Eye (tissue), 1 donor: ENCODE measurements around the gene CA14.
"Not testable (repeated sequence)": the region's sequence is repeated elsewhere in the genome, so short reads cannot be mapped to it uniquely, and the experiment has no call there.

ENCODE experiments used
- DNase-seq: peaks from one replicate; pipeline ENCODE4 v3.0.0-alpha.2; 2015

Gene CA14

GRCh38 chr1:150257624-150258585, at the start of gene CA14:
Gene CA14, plus strand, starts transcription at chr1:150257774. Its CDS starts 355 bp downstream, at chr1:150258129.
- peak; percentile 78 for DNase-seq

- not testable (repeated sequence) for DNase-seq
These were observed 49.1 kb upstream of the CA14 start for GRCh38 chr1:150208460-150208859.

GRCh38 chr1:150210091-150210490, 47.5 kb upstream of the CA14 start:
- DNase-seq: no peak

GRCh38 chr1:150210706-150211105, 46.9 kb upstream of the CA14 start:
- no peak for DNase-seq

GRCh38 chr1:150212070-150212469, 45.5 kb upstream of the CA14 start:
- DNase-seq: no peak

GRCh38 chr1:150213170-150214098, 44.1 kb upstream of the CA14 start:
- peak; percentile 97 for DNase-seq

GRCh38 chr1:150214099-150214756, 43.3 kb upstream of the CA14 start:
- not testable (repeated sequence) for DNase-seq

- not testable (repeated sequence) for DNase-seq
These were observed 41.7 kb upstream of the CA14 start for GRCh38 chr1:150215855-150216254.

- peak; percentile 43 for DNase-seq
These were observed 36.0 kb upstream of the CA14 start for GRCh38 chr1:150221552-150221951.

- DNase-seq: no peak
These were observed 32.6 kb upstream of the CA14 start for GRCh38 chr1:150224983-150225382.

GRCh38 chr1:150225546-150225945, 32.0 kb upstream of the CA14 start:
- DNase-seq: no peak

GRCh38 chr1:150226486-150226885, 31.1 kb upstream of the CA14 start:
- DNase-seq: no peak

GRCh38 chr1:150227228-150227627, 30.3 kb upstream of the CA14 start:
- no peak for DNase-seq

GRCh38 chr1:150228246-150228645, 29.3 kb upstream of the CA14 start:
- DNase-seq: not testable (repeated sequence)

GRCh38 chr1:150232921-150233320, 24.7 kb upstream of the CA14 start:
- DNase-seq: not testable (repeated sequence)

GRCh38 chr1:150233359-150234308, 23.9 kb upstream of the CA14 start:
- DNase-seq: peak; percentile 54

- no peak for DNase-seq
These were observed 23.3 kb upstream of the CA14 start for GRCh38 chr1:150234309-150234565.

GRCh38 chr1:150234566-150235293, 22.8 kb upstream of the CA14 start:
- peak; percentile 88 for DNase-seq

GRCh38 chr1:150235294-150235851, 22.2 kb upstream of the CA14 start:
- DNase-seq: peak; percentile 73

- peak; percentile 99 for DNase-seq
These were observed 21.5 kb upstream of the CA14 start, which contains the start of gene ANP32E for GRCh38 chr1:150235852-150236613. Gene ANP32E, minus strand, starts transcription at chr1:150236112. Its CDS starts 326 bp downstream, at chr1:150235786.
